Peyer's patch (tissue), 4 donors: Measurements from ENCODE around the gene GGA3.

Source experiments
- CTCF ChIP-seq, 6 experiments: fragments of 450-650 bp in 4 of 6; fragments of 200-600 bp in 2 of 6; sonication (generic) in 1 of 6; IDR thresholded peaks; one replicate each; pipeline ENCODE4 v1.5.1; 2017 to 2019; ENCODE audit warnings: antibody characterized with exemption in 6 of 6, mild to moderate bottlenecking in 3 of 6, moderate library complexity in 1 of 6
- POLR2A ChIP-seq, 2 donors: fragments of 450-650 bp; IDR thresholded peaks; one replicate each; pipeline ENCODE4 v1.5.1; 2017; ENCODE audit warnings: antibody characterized with exemption in 2 of 2, mild to moderate bottlenecking in 2 of 2, moderate library complexity in 2 of 2

- TF ChIP-seq CTCF (IDR thresholded peaks at IDR 0.05) (no peak), POLR2A (IDR thresholded peaks at IDR 0.05) (no peak)
Observed at GRCh38 chr17:75207760-75208159, 53.6 kb downstream of the GGA3 start.
